Body of pancreas (tissue), 4 donors: Measurements from ENCODE around the gene CYP2U1. TPM values are rescaled to one million over a fixed set of nuclear protein-coding genes. Genes with fewer than 3 reads are reported as not detected.
A peak's percentile ranks its signal among the peaks of the same experiment; 100 is the strongest.

ENCODE experiments used
- ATAC-seq: fragments of 150-250 bp; one replicate; pipeline ENCODE4 v1.9.1; 2016
- DNase-seq, 4 donors: peaks; one replicate each; pipeline ENCODE4 v3.0.0-alpha.2; 2019
- H3K27ac ChIP-seq, 4 donors: fragments of 200-600 bp; sonication (generic); 1 replicate in 3 of 4; 2 replicates in 1 of 4; pipeline versions ENCODE4 v1.5.1 to v1.6.1; 2016 to 2019; ENCODE audit warnings: mild to moderate bottlenecking in 1 of 4, mixed read lengths in 1 of 4, moderate library complexity in 1 of 4
- H3K27me3 ChIP-seq, 2 donors: fragments of 200-600 bp; sonication (generic); one replicate each; pipeline ENCODE4 v1.6.0; 2016; ENCODE audit warnings: mild to moderate bottlenecking in 1 of 2
- H3K36me3 ChIP-seq, 2 donors: fragments of 200-600 bp; sonication (generic); replicated peaks in 1 of 2; 2 replicates each; pipeline ENCODE4 v1.5.1; 2016; ENCODE audit warnings: low read depth in 2 of 2; ENCODE audit not compliant: insufficient read depth in 1 of 2
- H3K4me1 ChIP-seq: fragments of 200-600 bp; sonication (generic); one replicate; pipeline ENCODE4 v1.6.0; 2016
- H3K4me3 ChIP-seq, 2 donors: fragments of 200-600 bp; sonication (generic); 1 replicate in 1 of 2; 2 replicates in 1 of 2; pipeline ENCODE4 v1.5.1; 2016 to 2019
- H3K9me3 ChIP-seq, 3 donors: fragments of 200-600 bp; sonication (generic); 1 replicate in 2 of 3; 2 replicates in 1 of 3; pipeline ENCODE4 v1.5.1; 2016
- POLR2A ChIP-seq, 3 donors: fragments of 450-650 bp; IDR thresholded peaks; one replicate each; pipeline ENCODE4 v1.6.1; 2016; ENCODE audit warnings: antibody characterized with exemption in 3 of 3, mild to moderate bottlenecking in 2 of 3
- WGBS, 2 donors: methylation state at CpG; one replicate each; pipeline ENCODE4 v1.1.5; 2017; 5-methylcytosine and 5-hydroxymethylcytosine counted together
- intact Hi-C: fragments of 100-400 bp; cut with DNase I; formaldehyde crosslinking; loops from one replicate; pipeline ENCODE4 v1.15.1; 2023
- total RNA-seq, 2 donors: library from RNA; depleted of rRNA; stranded (reverse); fragments of >200 nt; gene quantifications; one replicate each; pipeline ENCODE4 v1.1.0, GENCODE V29; 2016
- TF ChIP-seq, protein P1 (sequence below), 7 experiments: fragments of 450-650 bp in 4 of 7; fragments of 200-600 bp in 3 of 7; sonication (generic) in 3 of 7; IDR thresholded peaks; one replicate each; pipeline ENCODE4 v1.5.1; 2016 to 2019; ENCODE audit warnings: antibody characterized with exemption in 7 of 7

Gene CYP2U1
- total RNA-seq, 2 donors from 2014 or later = 5.7 to 7.6 TPM

DNA sequence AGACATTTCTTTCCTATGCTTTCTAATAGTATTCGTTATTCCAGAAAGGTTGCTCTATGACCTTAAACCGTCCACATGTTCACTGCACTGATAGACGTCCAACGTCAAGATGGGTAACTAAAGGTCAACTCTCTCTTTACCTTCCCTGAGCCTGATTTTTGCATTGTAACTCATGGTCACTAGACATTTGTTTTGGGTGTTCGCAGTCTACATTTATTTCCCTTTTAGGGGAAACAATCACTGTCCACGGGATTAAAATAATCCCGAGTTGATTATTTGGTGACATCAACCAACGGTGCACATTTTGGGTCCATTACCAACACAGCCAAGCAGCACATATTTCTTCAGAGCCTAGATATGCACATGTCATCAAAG, 57.8 kb downstream of the CYP2U1 start:
- Histone ChIP-seq H3K4me3 (peak overlapping the region in 1 of 2 donors; percentile 68), H3K36me3 (no peaks in the 10 kb centered on the region), H3K9me3 (no peaks in the 10 kb centered on the region), H3K27me3 (no peaks in the 10 kb centered on the region), H3K27ac (peak overlapping the region; percentile 75 to 93 (median 88)), H3K4me1 (peaks cover 46% of the 10 kb centered on the region)
- 3 to 4% methylated on average over 8 of the region's 8 CpGs for WGBS, 2 donors
- intact Hi-C loops = no loop called here
- peak; percentile 2 for ATAC-seq
- no peak for DNase-seq
- TF ChIP-seq POLR2A (IDR thresholded peaks at IDR 0.05) = no peak
- TF ChIP-seq, protein P1, sequence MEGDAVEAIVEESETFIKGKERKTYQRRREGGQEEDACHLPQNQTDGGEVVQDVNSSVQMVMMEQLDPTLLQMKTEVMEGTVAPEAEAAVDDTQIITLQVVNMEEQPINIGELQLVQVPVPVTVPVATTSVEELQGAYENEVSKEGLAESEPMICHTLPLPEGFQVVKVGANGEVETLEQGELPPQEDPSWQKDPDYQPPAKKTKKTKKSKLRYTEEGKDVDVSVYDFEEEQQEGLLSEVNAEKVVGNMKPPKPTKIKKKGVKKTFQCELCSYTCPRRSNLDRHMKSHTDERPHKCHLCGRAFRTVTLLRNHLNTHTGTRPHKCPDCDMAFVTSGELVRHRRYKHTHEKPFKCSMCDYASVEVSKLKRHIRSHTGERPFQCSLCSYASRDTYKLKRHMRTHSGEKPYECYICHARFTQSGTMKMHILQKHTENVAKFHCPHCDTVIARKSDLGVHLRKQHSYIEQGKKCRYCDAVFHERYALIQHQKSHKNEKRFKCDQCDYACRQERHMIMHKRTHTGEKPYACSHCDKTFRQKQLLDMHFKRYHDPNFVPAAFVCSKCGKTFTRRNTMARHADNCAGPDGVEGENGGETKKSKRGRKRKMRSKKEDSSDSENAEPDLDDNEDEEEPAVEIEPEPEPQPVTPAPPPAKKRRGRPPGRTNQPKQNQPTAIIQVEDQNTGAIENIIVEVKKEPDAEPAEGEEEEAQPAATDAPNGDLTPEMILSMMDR (IDR thresholded peaks at IDR 0.05) = no peak

DNA sequence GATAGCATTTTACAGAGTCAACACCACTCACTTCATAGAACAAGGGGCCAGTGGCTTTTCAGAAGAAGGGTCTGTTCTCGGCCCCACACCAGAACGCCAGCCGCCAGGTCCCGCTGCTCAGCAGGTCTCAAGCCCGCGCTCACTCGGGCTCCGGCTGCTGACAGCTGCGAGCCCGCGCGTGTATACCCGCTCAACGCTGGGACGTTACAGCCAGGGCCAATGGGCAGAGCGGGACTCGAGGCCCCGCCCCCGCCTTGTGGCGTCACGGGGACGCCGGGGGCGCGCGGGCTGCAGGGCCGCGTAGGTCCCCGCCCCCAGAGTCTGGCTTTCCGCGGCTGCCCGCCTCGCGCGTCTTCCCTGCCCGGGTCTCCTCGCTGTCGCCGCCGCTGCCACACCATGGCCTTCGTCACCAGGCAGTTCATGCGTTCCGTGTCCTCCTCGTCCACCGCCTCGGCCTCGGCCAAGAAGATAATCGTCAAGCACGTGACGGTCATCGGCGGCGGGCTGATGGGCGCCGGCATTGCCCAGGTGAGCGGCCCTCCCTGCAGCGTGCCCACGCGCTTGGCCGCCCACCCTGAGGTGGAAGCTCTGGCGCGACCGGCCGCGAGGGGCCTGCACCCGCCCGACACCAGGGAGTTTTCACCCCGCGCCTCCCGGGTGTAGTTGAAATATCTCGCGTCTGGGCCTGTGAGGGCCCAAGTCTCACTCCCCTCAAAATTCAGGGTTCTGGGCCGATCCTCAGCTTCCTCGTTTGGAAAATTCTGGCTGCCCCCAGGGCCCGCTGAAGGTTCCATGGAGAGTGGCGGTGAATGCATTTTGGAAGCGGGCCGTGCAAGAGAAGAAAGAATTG, 58.4 kb downstream of the CYP2U1 start, which contains the start of gene HADH:
Gene HADH (plus strand): TSS at position 353 of the 850 bp plus-strand sequence. CDS start 44 bp downstream, at position 397.
- TF ChIP-seq POLR2A (IDR thresholded peaks at IDR 0.05) = peak; percentile 88 to 94 (median 94)
- TF ChIP-seq, protein P1 (IDR thresholded peaks at IDR 0.05) = peak in 1 of 7 experiments; percentile 3
- Histone ChIP-seq H3K27me3 (no peaks in the 10 kb centered on the region), H3K9me3 (no peaks in the 10 kb centered on the region), H3K27ac (peak within 1 kb of the TSS; percentile 75 to 93 (median 88)), H3K36me3 (no peaks in the 10 kb centered on the region), H3K4me1 (peaks cover 52% of the 10 kb centered on the region), H3K4me3 (peak within 1 kb of the TSS; percentile 68)
- intact Hi-C loops = no loop called here
- WGBS, 2 donors = 0 to 1% methylated on average over 25 to 78 of the region's 78 CpGs
- DNase-seq = peak; percentile 95 to 97 (median 96)
- ATAC-seq = peak; percentile 99

DNA sequence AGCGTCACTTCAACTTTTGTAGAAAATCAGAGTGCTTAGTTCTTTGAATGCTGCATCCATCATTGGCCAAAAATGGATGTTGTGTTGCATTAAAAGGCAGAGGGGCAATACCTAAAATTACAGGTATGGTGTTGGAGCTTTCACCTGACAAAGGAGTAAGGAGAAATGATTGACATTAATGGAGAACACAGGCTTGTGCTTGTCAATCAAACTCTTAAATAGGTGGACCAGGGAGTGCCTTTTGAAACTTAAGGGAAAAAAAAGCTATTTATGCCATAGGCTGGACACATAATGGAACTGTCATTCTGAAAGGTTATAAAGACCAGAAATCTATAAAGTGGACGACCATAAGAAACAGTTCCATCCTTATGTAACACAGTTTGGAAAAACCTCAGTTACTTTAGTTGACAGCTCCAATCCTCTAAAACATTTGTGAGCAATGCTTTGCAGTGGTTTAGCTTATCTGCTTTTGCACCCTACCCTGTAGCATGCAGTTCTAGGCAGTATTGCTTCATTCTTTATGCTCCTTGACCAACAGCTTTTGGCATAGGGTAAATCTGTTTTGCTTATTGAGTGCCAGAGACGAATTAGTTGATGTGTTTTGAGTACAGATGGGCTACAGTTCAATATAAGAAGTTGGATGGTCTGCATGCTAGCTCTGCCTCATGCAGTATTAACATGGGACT, 60.7 kb downstream of the CYP2U1 start:
- DNase-seq (no peak), ATAC-seq (no peak)
- Histone ChIP-seq H3K36me3 (no peaks in the 10 kb centered on the region), H3K4me1 (peaks cover 57% of the 10 kb centered on the region), H3K4me3 (no peak overlapping the region), H3K9me3 (no peaks in the 10 kb centered on the region), H3K27me3 (no peaks in the 10 kb centered on the region), H3K27ac (no peak overlapping the region)
- intact Hi-C loops = no loop called here
- 50 to 63% methylated on average over 3 of the region's 3 CpGs for WGBS, 2 donors
- TF ChIP-seq, protein P1 (IDR thresholded peaks at IDR 0.05) = no peak
- no peak for TF ChIP-seq POLR2A (IDR thresholded peaks at IDR 0.05)

DNA sequence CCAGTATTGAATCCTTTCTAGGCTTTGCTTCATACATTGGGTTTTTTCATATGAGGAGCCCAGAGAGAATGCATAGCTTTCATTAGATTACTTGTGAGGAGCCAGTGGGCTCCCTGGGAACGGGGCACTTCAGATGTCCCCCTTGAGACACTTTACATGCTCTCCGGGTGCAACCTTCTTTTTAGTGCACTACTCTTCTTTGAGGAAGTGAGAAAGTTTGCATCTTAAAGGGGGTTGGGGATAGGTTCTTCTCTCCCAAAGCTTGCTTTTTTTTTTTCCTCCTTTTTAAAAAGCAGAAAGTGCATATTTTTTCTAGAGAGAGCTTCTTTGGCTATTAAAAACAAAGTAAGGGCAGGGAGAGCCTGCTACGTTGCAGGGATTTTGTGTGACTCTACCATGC, 62.6 kb downstream of the CYP2U1 start:
- H3K27me3 ChIP-seq = no peaks in the 10 kb centered on the region
- TF ChIP-seq, protein P1 (IDR thresholded peaks at IDR 0.05) = no peak
- no peak for TF ChIP-seq POLR2A (IDR thresholded peaks at IDR 0.05)
- intact Hi-C loops = no loop called here
- H3K9me3 ChIP-seq = no peaks in the 10 kb centered on the region
- DNase-seq (no peak), ATAC-seq (no peak)
- 59 to 77% methylated on average over 3 of the region's 3 CpGs for WGBS, 2 donors
- H3K4me3 ChIP-seq = no peak overlapping the region
- H3K4me1 ChIP-seq = peaks cover 53% of the 10 kb centered on the region
- no peaks in the 10 kb centered on the region for H3K36me3 ChIP-seq
- no peak overlapping the region for H3K27ac ChIP-seq
